GM23338 (cell line): ENCODE measurements around the gene TCF7L2. TPM values are rescaled to one million over a fixed set of nuclear protein-coding genes. Genes with fewer than 3 reads are reported as not detected.
A peak's percentile ranks its signal among the peaks of the same experiment; 100 is the strongest.

Experiments
- ATAC-seq: fragments of 200-7000 bp; cut with Tn5 transposase; 3 replicates; pipeline ENCODE4 v1.9.1; 2020
- DNase-seq: peaks from one replicate; pipeline ENCODE4 v3.0.0-alpha.2; 2015; ENCODE audit warnings: low spot score
- H2AFZ ChIP-seq: fragments of 200-600 bp; sonication (generic); 2 replicates; pipeline ENCODE4 v1.8.0; 2016; ENCODE audit warnings: antibody characterized with exemption, mild to moderate bottlenecking, moderate library complexity
- H3F3A ChIP-seq: fragments of 200-600 bp; sonication (generic); replicated peaks from 2 replicates; pipeline ENCODE4 v1.8.0; 2017; ENCODE audit warnings: antibody characterized with exemption, mixed run types, low read depth
- H3K27ac ChIP-seq: fragments of 200-600 bp; sonication (generic); 2 replicates; pipeline ENCODE4 v1.6.1; 2016; ENCODE audit warnings: low read depth
- H3K27me3 ChIP-seq: fragments of 200-600 bp; sonication (generic); 2 replicates; pipeline ENCODE4 v1.8.0; 2016; ENCODE audit warnings: mild to moderate bottlenecking, mixed run types, moderate library complexity; ENCODE audit not compliant: insufficient read depth
- H3K36me3 ChIP-seq: fragments of 200-600 bp; sonication (generic); 2 replicates; pipeline ENCODE4 v1.8.0; 2016; ENCODE audit warnings: mild to moderate bottlenecking; ENCODE audit not compliant: insufficient read depth
- H3K4me1 ChIP-seq: fragments of 200-600 bp; sonication (generic); 2 replicates; pipeline ENCODE4 v1.8.0; 2016; ENCODE audit warnings: mild to moderate bottlenecking, moderate library complexity; ENCODE audit not compliant: insufficient read depth
- H3K4me2 ChIP-seq: fragments of 200-600 bp; sonication (generic); 2 replicates; pipeline ENCODE4 v1.7.1; 2017; ENCODE audit warnings: mixed run types
- H3K4me3 ChIP-seq: fragments of 200-600 bp; sonication (generic); 2 replicates; pipeline ENCODE4 v1.6.1; 2016; ENCODE audit warnings: mixed run types
- H3K79me2 ChIP-seq: fragments of 200-600 bp; sonication (generic); replicated peaks from 2 replicates; pipeline ENCODE4 v1.8.0; 2017; ENCODE audit warnings: mild to moderate bottlenecking; ENCODE audit not compliant: insufficient read depth
- H3K9me2 ChIP-seq: fragments of 200-600 bp; sonication (generic); 2 replicates; pipeline ENCODE4 v1.8.0; 2017; ENCODE audit not compliant: insufficient read depth
- H4K20me1 ChIP-seq: fragments of 200-600 bp; sonication (generic); replicated peaks from 2 replicates; pipeline ENCODE4 v1.8.0; 2017; ENCODE audit warnings: mild to moderate bottlenecking; ENCODE audit not compliant: insufficient read depth
- H3K27ac Mint-ChIP-seq: 2 replicates; pipeline ENCODE4 v1.8.0; 2020; ENCODE audit warnings: inconsistent platforms, mild to moderate bottlenecking, moderate library complexity, mixed read lengths
- H3K27me3 Mint-ChIP-seq: 3 replicates; pipeline ENCODE4 v1.8.0; 2022; ENCODE audit warnings: low read depth, mild to moderate bottlenecking, moderate library complexity, mixed read lengths, inconsistent platforms; ENCODE audit not compliant: insufficient read depth, poor library complexity
- H3K36me3 Mint-ChIP-seq: 3 replicates; pipeline ENCODE4 v1.8.0; 2021; ENCODE audit warnings: low read depth, mild to moderate bottlenecking, inconsistent platforms, moderate library complexity, mixed read lengths
- H3K4me1 Mint-ChIP-seq: 3 replicates; pipeline ENCODE4 v1.8.0; 2020; ENCODE audit warnings: mild to moderate bottlenecking, inconsistent platforms, mixed read lengths
- H3K4me3 Mint-ChIP-seq: 3 replicates; pipeline ENCODE4 v1.8.0; 2021; ENCODE audit warnings: moderate library complexity, mild to moderate bottlenecking, inconsistent platforms, mixed read lengths
- H3K9me3 Mint-ChIP-seq: 3 replicates; pipeline ENCODE4 v1.8.0; 2020; ENCODE audit warnings: moderate library complexity, mild to moderate bottlenecking, inconsistent platforms, mixed read lengths
- CREB1 ChIP-seq: fragments of 250-450 bp; sonication (Bioruptor Pico); IDR thresholded peaks from 2 replicates; pipeline ENCODE4 v1.5.0; 2020; ENCODE audit warnings: low read depth, mild to moderate bottlenecking, moderate library complexity
- EZH2 ChIP-seq: fragments of 200-600 bp; sonication (generic); IDR thresholded peaks from one replicate; pipeline ENCODE4 v1.8.0; 2017; ENCODE audit warnings: antibody characterized with exemption, mild to moderate bottlenecking, low read depth; ENCODE audit not compliant: unreplicated experiment
- EZH2phosphoT487 ChIP-seq: fragments of 200-600 bp; sonication (generic); IDR thresholded peaks from one replicate; pipeline ENCODE4 v1.8.1; 2018; ENCODE audit warnings: antibody characterized with exemption; ENCODE audit not compliant: unreplicated experiment
- JUNB ChIP-seq: IDR thresholded peaks from one replicate; pipeline ENCODE4 v1.6.1; 2016; ENCODE audit warnings: antibody characterized with exemption; ENCODE audit not compliant: unreplicated experiment
- NANOG ChIP-seq: IDR thresholded peaks from 2 replicates; pipeline ENCODE4 v1.6.1; 2016; ENCODE audit warnings: antibody characterized with exemption, borderline replicate concordance
- POLR2AphosphoS5 ChIP-seq: IDR thresholded peaks from 2 replicates; pipeline ENCODE4 v1.6.1; 2016; ENCODE audit warnings: antibody characterized with exemption, low read depth
- STAT1 ChIP-seq: IDR thresholded peaks from one replicate; pipeline ENCODE4 v1.6.1; 2016; ENCODE audit warnings: antibody characterized with exemption; ENCODE audit not compliant: unreplicated experiment
- ZNF114 ChIP-seq: fragments of 250-450 bp; sonication (Bioruptor Pico); IDR thresholded peaks from 2 replicates; pipeline ENCODE4 v1.5.0; 2020; ENCODE audit warnings: mild to moderate bottlenecking, moderate library complexity
- ZNF331 ChIP-seq: fragments of 250-450 bp; sonication (Bioruptor Pico); IDR thresholded peaks from 2 replicates; pipeline ENCODE4 v1.5.0; 2020; ENCODE audit warnings: low read depth, mild to moderate bottlenecking, moderate library complexity
- polyA plus RNA-seq: library from polyadenylated mRNA; unstranded; fragments of >200 nt; fragmentation: Nextera tagmentation; extraction: Ambion mirVana; gene quantifications from 2 replicates; pipeline ENCODE4 v1.2.1, GENCODE V29; 2016
- total RNA-seq: library from RNA; depleted of rRNA; stranded (reverse); fragments of >200 nt; shearing (Covaris generic); gene quantifications from 2 replicates; pipeline ENCODE4 v1.2.3, GENCODE V29; 2014
- TF ChIP-seq, protein P1 (sequence below): IDR thresholded peaks from 2 replicates; pipeline ENCODE4 v1.6.1; 2016; ENCODE audit warnings: antibody characterized with exemption
- TF ChIP-seq, protein P2 (sequence below): IDR thresholded peaks from one replicate; pipeline ENCODE4 v1.6.1; 2018; ENCODE audit warnings: antibody characterized with exemption; ENCODE audit not compliant: unreplicated experiment
- TF ChIP-seq, protein P3 (sequence below), 2 experiments: fragments of 200-600 bp in 1 of 2; sonication (generic) in 1 of 2; conservative IDR thresholded peaks; 2 replicates each; pipeline versions ENCODE4 v1.5.1 to v1.6.1; 2016 to 2017; ENCODE audit warnings: antibody characterized with exemption in 2 of 2, low read depth in 2 of 2, mild to moderate bottlenecking in 2 of 2, moderate library complexity in 1 of 2
- TF ChIP-seq, protein P4 (sequence below): fragments of 250-450 bp; sonication (Bioruptor Pico); IDR thresholded peaks from 2 replicates; pipeline ENCODE4 v1.5.0; 2020; ENCODE audit warnings: mild to moderate bottlenecking, moderate library complexity

The TCF7L2 gene
- total and polyA plus RNA-seq, 2 experiments from 2014 or later: 32.2 to 80.8 TPM

DNA sequence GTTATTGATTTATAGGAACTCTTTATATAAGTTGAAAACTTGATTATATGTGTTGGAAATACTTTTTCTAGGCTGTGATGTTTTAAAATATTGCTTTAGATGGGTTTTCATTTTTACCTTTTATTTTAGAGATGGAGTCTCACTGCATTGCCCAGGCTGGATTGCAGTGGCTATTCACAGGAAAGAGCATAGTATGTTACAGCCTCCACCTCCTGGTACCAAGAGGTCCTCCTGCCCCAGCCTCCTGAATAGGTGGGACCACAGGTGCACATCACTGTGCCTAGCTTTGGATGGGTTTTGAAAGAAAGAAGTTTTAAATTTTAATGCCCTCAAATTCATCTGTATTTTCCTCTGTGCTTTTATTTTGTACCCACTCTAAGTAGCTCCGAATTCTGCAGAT, 105.4 kb downstream of the TCF7L2 start:
- no peak overlapping the region for H3K4me3 Mint-ChIP-seq
- H3K4me3 ChIP-seq: no peak overlapping the region
- TF ChIP-seq ZNF331 (CRISPR knock-in tag) (no peak), ZNF114 (no peak), EZH2 (no peak), NANOG (no peak), STAT1 (no peak), POLR2AphosphoS5 (no peak), EZH2phosphoT487 (no peak), CREB1 (CRISPR knock-in tag) (no peak), JUNB (no peak)
- TF ChIP-seq, protein P1, sequence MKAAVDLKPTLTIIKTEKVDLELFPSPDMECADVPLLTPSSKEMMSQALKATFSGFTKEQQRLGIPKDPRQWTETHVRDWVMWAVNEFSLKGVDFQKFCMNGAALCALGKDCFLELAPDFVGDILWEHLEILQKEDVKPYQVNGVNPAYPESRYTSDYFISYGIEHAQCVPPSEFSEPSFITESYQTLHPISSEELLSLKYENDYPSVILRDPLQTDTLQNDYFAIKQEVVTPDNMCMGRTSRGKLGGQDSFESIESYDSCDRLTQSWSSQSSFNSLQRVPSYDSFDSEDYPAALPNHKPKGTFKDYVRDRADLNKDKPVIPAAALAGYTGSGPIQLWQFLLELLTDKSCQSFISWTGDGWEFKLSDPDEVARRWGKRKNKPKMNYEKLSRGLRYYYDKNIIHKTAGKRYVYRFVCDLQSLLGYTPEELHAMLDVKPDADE: no peak
- TF ChIP-seq, protein P2, sequence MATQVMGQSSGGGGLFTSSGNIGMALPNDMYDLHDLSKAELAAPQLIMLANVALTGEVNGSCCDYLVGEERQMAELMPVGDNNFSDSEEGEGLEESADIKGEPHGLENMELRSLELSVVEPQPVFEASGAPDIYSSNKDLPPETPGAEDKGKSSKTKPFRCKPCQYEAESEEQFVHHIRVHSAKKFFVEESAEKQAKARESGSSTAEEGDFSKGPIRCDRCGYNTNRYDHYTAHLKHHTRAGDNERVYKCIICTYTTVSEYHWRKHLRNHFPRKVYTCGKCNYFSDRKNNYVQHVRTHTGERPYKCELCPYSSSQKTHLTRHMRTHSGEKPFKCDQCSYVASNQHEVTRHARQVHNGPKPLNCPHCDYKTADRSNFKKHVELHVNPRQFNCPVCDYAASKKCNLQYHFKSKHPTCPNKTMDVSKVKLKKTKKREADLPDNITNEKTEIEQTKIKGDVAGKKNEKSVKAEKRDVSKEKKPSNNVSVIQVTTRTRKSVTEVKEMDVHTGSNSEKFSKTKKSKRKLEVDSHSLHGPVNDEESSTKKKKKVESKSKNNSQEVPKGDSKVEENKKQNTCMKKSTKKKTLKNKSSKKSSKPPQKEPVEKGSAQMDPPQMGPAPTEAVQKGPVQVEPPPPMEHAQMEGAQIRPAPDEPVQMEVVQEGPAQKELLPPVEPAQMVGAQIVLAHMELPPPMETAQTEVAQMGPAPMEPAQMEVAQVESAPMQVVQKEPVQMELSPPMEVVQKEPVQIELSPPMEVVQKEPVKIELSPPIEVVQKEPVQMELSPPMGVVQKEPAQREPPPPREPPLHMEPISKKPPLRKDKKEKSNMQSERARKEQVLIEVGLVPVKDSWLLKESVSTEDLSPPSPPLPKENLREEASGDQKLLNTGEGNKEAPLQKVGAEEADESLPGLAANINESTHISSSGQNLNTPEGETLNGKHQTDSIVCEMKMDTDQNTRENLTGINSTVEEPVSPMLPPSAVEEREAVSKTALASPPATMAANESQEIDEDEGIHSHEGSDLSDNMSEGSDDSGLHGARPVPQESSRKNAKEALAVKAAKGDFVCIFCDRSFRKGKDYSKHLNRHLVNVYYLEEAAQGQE: no peak
- TF ChIP-seq, protein P3, sequence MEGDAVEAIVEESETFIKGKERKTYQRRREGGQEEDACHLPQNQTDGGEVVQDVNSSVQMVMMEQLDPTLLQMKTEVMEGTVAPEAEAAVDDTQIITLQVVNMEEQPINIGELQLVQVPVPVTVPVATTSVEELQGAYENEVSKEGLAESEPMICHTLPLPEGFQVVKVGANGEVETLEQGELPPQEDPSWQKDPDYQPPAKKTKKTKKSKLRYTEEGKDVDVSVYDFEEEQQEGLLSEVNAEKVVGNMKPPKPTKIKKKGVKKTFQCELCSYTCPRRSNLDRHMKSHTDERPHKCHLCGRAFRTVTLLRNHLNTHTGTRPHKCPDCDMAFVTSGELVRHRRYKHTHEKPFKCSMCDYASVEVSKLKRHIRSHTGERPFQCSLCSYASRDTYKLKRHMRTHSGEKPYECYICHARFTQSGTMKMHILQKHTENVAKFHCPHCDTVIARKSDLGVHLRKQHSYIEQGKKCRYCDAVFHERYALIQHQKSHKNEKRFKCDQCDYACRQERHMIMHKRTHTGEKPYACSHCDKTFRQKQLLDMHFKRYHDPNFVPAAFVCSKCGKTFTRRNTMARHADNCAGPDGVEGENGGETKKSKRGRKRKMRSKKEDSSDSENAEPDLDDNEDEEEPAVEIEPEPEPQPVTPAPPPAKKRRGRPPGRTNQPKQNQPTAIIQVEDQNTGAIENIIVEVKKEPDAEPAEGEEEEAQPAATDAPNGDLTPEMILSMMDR (conservative IDR thresholded peaks at IDR 0.05; ENCODE audit: low read depth in 2 of 2): no peak
- TF ChIP-seq, protein P4, sequence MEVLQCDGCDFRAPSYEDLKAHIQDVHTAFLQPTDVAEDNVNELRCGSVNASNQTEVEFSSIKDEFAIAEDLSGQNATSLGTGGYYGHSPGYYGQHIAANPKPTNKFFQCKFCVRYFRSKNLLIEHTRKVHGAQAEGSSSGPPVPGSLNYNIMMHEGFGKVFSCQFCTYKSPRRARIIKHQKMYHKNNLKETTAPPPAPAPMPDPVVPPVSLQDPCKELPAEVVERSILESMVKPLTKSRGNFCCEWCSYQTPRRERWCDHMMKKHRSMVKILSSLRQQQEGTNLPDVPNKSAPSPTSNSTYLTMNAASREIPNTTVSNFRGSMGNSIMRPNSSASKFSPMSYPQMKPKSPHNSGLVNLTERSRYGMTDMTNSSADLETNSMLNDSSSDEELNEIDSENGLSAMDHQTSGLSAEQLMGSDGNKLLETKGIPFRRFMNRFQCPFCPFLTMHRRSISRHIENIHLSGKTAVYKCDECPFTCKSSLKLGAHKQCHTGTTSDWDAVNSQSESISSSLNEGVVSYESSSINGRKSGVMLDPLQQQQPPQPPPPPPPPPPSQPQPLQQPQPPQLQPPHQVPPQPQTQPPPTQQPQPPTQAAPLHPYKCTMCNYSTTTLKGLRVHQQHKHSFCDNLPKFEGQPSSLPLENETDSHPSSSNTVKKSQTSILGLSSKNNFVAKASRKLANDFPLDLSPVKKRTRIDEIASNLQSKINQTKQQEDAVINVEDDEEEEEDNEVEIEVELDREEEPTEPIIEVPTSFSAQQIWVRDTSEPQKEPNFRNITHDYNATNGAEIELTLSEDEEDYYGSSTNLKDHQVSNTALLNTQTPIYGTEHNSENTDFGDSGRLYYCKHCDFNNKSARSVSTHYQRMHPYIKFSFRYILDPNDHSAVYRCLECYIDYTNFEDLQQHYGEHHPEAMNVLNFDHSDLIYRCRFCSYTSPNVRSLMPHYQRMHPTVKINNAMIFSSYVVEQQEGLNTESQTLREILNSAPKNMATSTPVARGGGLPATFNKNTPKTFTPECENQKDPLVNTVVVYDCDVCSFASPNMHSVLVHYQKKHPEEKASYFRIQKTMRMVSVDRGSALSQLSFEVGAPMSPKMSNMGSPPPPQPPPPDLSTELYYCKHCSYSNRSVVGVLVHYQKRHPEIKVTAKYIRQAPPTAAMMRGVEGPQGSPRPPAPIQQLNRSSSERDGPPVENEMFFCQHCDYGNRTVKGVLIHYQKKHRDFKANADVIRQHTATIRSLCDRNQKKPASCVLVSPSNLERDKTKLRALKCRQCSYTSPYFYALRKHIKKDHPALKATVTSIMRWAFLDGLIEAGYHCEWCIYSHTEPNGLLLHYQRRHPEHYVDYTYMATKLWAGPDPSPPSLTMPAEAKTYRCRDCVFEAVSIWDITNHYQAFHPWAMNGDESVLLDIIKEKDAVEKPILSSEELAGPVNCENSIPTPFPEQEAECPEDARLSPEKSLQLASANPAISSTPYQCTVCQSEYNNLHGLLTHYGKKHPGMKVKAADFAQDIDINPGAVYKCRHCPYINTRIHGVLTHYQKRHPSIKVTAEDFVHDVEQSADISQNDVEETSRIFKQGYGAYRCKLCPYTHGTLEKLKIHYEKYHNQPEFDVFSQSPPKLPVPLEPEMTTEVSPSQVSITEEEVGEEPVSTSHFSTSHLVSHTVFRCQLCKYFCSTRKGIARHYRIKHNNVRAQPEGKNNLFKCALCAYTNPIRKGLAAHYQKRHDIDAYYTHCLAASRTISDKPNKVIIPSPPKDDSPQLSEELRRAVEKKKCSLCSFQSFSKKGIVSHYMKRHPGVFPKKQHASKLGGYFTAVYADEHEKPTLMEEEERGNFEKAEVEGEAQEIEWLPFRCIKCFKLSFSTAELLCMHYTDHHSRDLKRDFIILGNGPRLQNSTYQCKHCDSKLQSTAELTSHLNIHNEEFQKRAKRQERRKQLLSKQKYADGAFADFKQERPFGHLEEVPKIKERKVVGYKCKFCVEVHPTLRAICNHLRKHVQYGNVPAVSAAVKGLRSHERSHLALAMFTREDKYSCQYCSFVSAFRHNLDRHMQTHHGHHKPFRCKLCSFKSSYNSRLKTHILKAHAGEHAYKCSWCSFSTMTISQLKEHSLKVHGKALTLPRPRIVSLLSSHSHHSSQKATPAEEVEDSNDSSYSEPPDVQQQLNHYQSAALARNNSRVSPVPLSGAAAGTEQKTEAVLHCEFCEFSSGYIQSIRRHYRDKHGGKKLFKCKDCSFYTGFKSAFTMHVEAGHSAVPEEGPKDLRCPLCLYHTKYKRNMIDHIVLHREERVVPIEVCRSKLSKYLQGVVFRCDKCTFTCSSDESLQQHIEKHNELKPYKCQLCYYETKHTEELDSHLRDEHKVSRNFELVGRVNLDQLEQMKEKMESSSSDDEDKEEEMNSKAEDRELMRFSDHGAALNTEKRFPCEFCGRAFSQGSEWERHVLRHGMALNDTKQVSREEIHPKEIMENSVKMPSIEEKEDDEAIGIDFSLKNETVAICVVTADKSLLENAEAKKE: no peak
- H3K79me2 ChIP-seq: peaks cover 87% of the 10 kb centered on the region
- H3K36me3 ChIP-seq: no peaks in the 10 kb centered on the region
- H3K27ac Mint-ChIP-seq: no peak overlapping the region
- peaks cover 48% of the 10 kb centered on the region for H4K20me1 ChIP-seq
- H3K36me3 Mint-ChIP-seq: peaks cover 21% of the 10 kb centered on the region; the same call in 2 of the 3 replicates
- no peaks in the 10 kb centered on the region for H3K9me2 ChIP-seq
- H2AFZ ChIP-seq: no peak overlapping the region
- H3K27ac ChIP-seq: peak overlapping the region; percentile 73; the same call in 1 of the 2 replicates
- peaks cover 19% of the 10 kb centered on the region for H3F3A ChIP-seq
- H3K27me3 ChIP-seq: no peaks in the 10 kb centered on the region
- no peak for ATAC-seq
- peaks cover 42% of the 10 kb centered on the region for H3K4me1 Mint-ChIP-seq
- H3K27me3 Mint-ChIP-seq: peaks cover 12% of the 10 kb centered on the region
- DNase-seq: no peak
- H3K9me3 Mint-ChIP-seq: no peaks in the 10 kb centered on the region; the same call in 2 of the 3 replicates
- H3K4me2 ChIP-seq: peak overlapping the region; percentile 69; the same call in 1 of the 2 replicates
- peaks cover 95% of the 10 kb centered on the region for H3K4me1 ChIP-seq
